HCT116 (cell line): ENCODE measurements around the gene OSBP2.

ENCODE experiments used
- ATF3 ChIP-seq: IDR thresholded peaks from 2 replicates; pipeline ENCODE4 v1.6.1; 2012
- CTCF ChIP-seq, 3 experiments: fragments of 200-600 bp in 1 of 3; sonication (generic) in 1 of 3; IDR thresholded peaks in 2 of 3; conservative IDR thresholded peaks in 1 of 3; 2 replicates each; pipeline ENCODE4 v1.5.1; 2012 to 2017; ENCODE audit warnings: low read depth in 2 of 3, low read length in 2 of 3, antibody characterized with exemption in 1 of 3, borderline replicate concordance in 1 of 3, control low read depth in 1 of 3, mild to moderate bottlenecking in 1 of 3, mixed read lengths in 1 of 3, mixed run types in 1 of 3, moderate library complexity in 1 of 3; ENCODE audit not compliant: insufficient read depth in 1 of 3
- EZH2 ChIP-seq: fragments of 200-600 bp; sonication (generic); IDR thresholded peaks from 2 replicates; pipeline ENCODE4 v1.6.1; 2017; ENCODE audit warnings: antibody characterized with exemption, mixed run types
- JUND ChIP-seq: IDR thresholded peaks from 2 replicates; pipeline ENCODE4 v1.6.1; 2012
- POLR2A ChIP-seq: IDR thresholded peaks from 2 replicates; pipeline ENCODE4 v1.7.0; 2011; ENCODE audit warnings: borderline replicate concordance; ENCODE audit not compliant: insufficient read depth, insufficient read length; ENCODE audit errors: extremely low read depth
- POLR2AphosphoS5 ChIP-seq: IDR thresholded peaks from 2 replicates; pipeline ENCODE4 v1.6.1; 2011; ENCODE audit warnings: mild to moderate bottlenecking, low read depth, low read length, moderate library complexity
- REST ChIP-seq: IDR thresholded peaks from 2 replicates; pipeline ENCODE4 v1.6.1; 2012; ENCODE audit warnings: low read depth
- SIN3A ChIP-seq: IDR thresholded peaks from 2 replicates; pipeline ENCODE4 v1.6.1; 2012; ENCODE audit warnings: low read depth
- YY1 ChIP-seq: IDR thresholded peaks from 2 replicates; pipeline ENCODE4 v1.6.1; 2011; ENCODE audit warnings: low read length, low read depth, moderate library complexity, mild to moderate bottlenecking; ENCODE audit not compliant: insufficient replicate concordance; ENCODE audit errors: extremely low read depth

- TF ChIP-seq POLR2A, result no peak
- peak in 1 of 3 experiments; percentile 15; a peak in 1 of 6 replicates for TF ChIP-seq CTCF (IDR thresholded peaks at IDR 0.05 in 2 of 3, conservative IDR thresholded peaks at IDR 0.05 in 1 of 3; ENCODE audit: borderline replicate concordance in 1 of 3, insufficient read depth in 1 of 3, low read depth in 2 of 3, low read length in 2 of 3)
- TF ChIP-seq EZH2, result no peak
- no peak for TF ChIP-seq REST
- no peak for TF ChIP-seq ATF3
- no peak for TF ChIP-seq POLR2AphosphoS5
- no peak for TF ChIP-seq JUND
- no peak for TF ChIP-seq YY1
- TF ChIP-seq SIN3A, result no peak
Measured at GRCh38 chr22:30947173-30947815, 252.6 kb downstream of the OSBP2 start.
